Breast epithelium (tissue), 4 donors: Measurements from ENCODE around the gene SPON1. TPM values are rescaled to one million over a fixed set of nuclear protein-coding genes. Genes with fewer than 3 reads are reported as not detected.

Source experiments
- DNase-seq, 2 donors: peaks; one replicate each; pipeline ENCODE4 v3.0.0-alpha.2; 2019; ENCODE audit warnings: low spot score in 2 of 2
- H3K27ac ChIP-seq, 2 donors: fragments of 200-600 bp; sonication (generic) in 1 of 2; one replicate each; pipeline ENCODE4 v1.5.1; 2016 to 2019; ENCODE audit warnings: mild to moderate bottlenecking in 1 of 2
- H3K27me3 ChIP-seq, 2 donors: fragments of 200-600 bp; sonication (generic) in 1 of 2; one replicate each; pipeline versions ENCODE4 v1.5.1 to v1.6.0; 2017 to 2019; ENCODE audit warnings: control low read depth in 1 of 2, mild to moderate bottlenecking in 1 of 2
- H3K36me3 ChIP-seq: fragments of 200-600 bp; one replicate; pipeline ENCODE4 v1.5.1; 2019
- H3K4me1 ChIP-seq, 2 donors: fragments of 200-600 bp; sonication (generic); one replicate each; pipeline ENCODE4 v1.5.1; 2016 to 2019; ENCODE audit warnings: control low read depth in 1 of 2
- H3K4me3 ChIP-seq, 3 donors: fragments of 200-600 bp; sonication (generic); 1 replicate in 2 of 3; 2 replicates in 1 of 3; pipeline ENCODE4 v1.5.1; 2016 to 2019; ENCODE audit warnings: mild to moderate bottlenecking in 3 of 3, moderate library complexity in 2 of 3
- H3K9me3 ChIP-seq, 2 donors: fragments of 200-600 bp; sonication (generic) in 1 of 2; one replicate each; pipeline ENCODE4 v1.5.1; 2016 to 2019; ENCODE audit warnings: control low read depth in 1 of 2
- CTCF ChIP-seq, 3 donors: fragments of 450-650 bp; IDR thresholded peaks; one replicate each; pipeline ENCODE4 v1.5.1; 2016 to 2017; ENCODE audit warnings: antibody characterized with exemption in 3 of 3, mild to moderate bottlenecking in 3 of 3, moderate library complexity in 3 of 3
- POLR2A ChIP-seq: fragments of 450-650 bp; IDR thresholded peaks from one replicate; pipeline ENCODE4 v1.6.1; 2016; ENCODE audit warnings: antibody characterized with exemption, mild to moderate bottlenecking, moderate library complexity
- POLR2AphosphoS5 ChIP-seq, 3 donors: sonication (generic); formaldehyde crosslinking; IDR thresholded peaks; one replicate each; pipeline ENCODE4 v1.6.1; 2017; ENCODE audit warnings: antibody characterized with exemption in 3 of 3
- intact Hi-C: fragments of 100-400 bp; cut with DNase I; formaldehyde crosslinking; loops from one replicate; pipeline ENCODE4 v1.15.1; 2023; ENCODE audit warnings: low total_unique reads
- total RNA-seq, 3 donors: library from RNA; depleted of rRNA; stranded (reverse); fragments of >200 nt; gene quantifications; one replicate each; pipeline ENCODE4 v1.1.0, GENCODE V29; 2016

The SPON1 gene
- total RNA-seq, 3 donors from 2014 or later, result 30.1 to 133 (median 34.7) TPM

- no peak overlapping the region for H3K4me3 ChIP-seq
- H3K4me1 ChIP-seq, result no peaks in the 10 kb centered on the region
- DNase-seq, result no peak
- H3K36me3 ChIP-seq, result no peaks in the 10 kb centered on the region
- H3K9me3 ChIP-seq, result no peaks in the 10 kb centered on the region
- TF ChIP-seq POLR2A (no peak), CTCF (IDR thresholded peaks at IDR 0.05) (no peak), POLR2AphosphoS5 (IDR thresholded peaks at IDR 0.05) (no peak)
- intact Hi-C loops, result no loop called here
- H3K27ac ChIP-seq, result no peak overlapping the region
- no peaks in the 10 kb centered on the region for H3K27me3 ChIP-seq
Measured at GRCh38 chr11:14118072-14118471, 155.5 kb downstream of the SPON1 start.

- no peaks in the 10 kb centered on the region for H3K9me3 ChIP-seq
- H3K4me3 ChIP-seq, result no peak overlapping the region
- no peak for DNase-seq
- no peak overlapping the region for H3K27ac ChIP-seq
- H3K4me1 ChIP-seq, result no peaks in the 10 kb centered on the region
- no peaks in the 10 kb centered on the region for H3K36me3 ChIP-seq
- no peaks in the 10 kb centered on the region for H3K27me3 ChIP-seq
- TF ChIP-seq CTCF (IDR thresholded peaks at IDR 0.05) (no peak), POLR2AphosphoS5 (IDR thresholded peaks at IDR 0.05) (no peak), POLR2A (no peak)
- intact Hi-C loops, result no loop called here
Measured at GRCh38 chr11:14119357-14119756, 156.8 kb downstream of the SPON1 start.

- H3K27ac ChIP-seq, result no peak overlapping the region
- no peak for DNase-seq
- intact Hi-C loops, result no loop called here
Measured at GRCh38 chr11:14124350-14124749, 161.8 kb downstream of the SPON1 start.

GRCh38 chr11:14124886-14125285, 162.4 kb downstream of the SPON1 start:
- no peaks in the 10 kb centered on the region for H3K4me1 ChIP-seq
- peaks cover 0 to 5% of the 10 kb centered on the region in 2 donors for H3K9me3 ChIP-seq
- H3K36me3 ChIP-seq, result no peaks in the 10 kb centered on the region
- intact Hi-C loops, result no loop called here
- H3K27me3 ChIP-seq, result no peaks in the 10 kb centered on the region
- no peak overlapping the region for H3K27ac ChIP-seq
- no peak overlapping the region for H3K4me3 ChIP-seq
- no peak for TF ChIP-seq CTCF (IDR thresholded peaks at IDR 0.05)
- TF ChIP-seq POLR2A, result no peak
- no peak for TF ChIP-seq POLR2AphosphoS5 (IDR thresholded peaks at IDR 0.05)
- DNase-seq, result peak in 1 of 2 donors; percentile 40

More at GRCh38 chr11:14124350-14124749, 161.8 kb downstream of the SPON1 start:
- H3K9me3 ChIP-seq, result peaks cover 0 to 5% of the 10 kb centered on the region in 2 donors
- H3K4me1 ChIP-seq, result no peaks in the 10 kb centered on the region
- no peak overlapping the region for H3K4me3 ChIP-seq
- no peaks in the 10 kb centered on the region for H3K27me3 ChIP-seq
- no peaks in the 10 kb centered on the region for H3K36me3 ChIP-seq
- TF ChIP-seq POLR2A (no peak), CTCF (IDR thresholded peaks at IDR 0.05) (no peak), POLR2AphosphoS5 (IDR thresholded peaks at IDR 0.05) (no peak)

DNA sequence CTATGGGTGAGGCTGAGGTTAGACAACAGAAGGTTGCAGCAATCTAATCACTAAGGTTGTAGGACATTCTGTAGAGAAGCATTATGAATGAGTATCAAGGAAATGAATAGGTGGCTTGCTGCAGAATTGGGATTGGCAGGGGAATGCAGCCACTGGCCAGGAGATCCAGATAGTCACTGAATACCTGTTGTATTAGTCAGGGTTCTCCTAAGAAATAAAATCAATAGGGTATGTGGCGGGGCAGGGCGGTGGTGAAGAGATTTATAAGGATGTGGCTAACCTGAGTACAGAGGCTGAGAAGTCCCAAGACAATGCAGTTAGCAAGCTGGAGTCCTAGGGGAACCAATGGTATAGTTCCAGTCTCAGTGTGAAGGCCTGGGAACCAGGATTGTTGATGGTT, 163.0 kb downstream of the SPON1 start:
- Histone ChIP-seq H3K36me3 (no peaks in the 10 kb centered on the region), H3K9me3 (peaks cover 0 to 5% of the 10 kb centered on the region in 2 donors), H3K4me3 (no peak overlapping the region), H3K27ac (no peak overlapping the region), H3K27me3 (no peaks in the 10 kb centered on the region), H3K4me1 (no peaks in the 10 kb centered on the region)
- DNase-seq, result no peak
- intact Hi-C loops, result no loop called here
- no peak for TF ChIP-seq POLR2A
- TF ChIP-seq CTCF (IDR thresholded peaks at IDR 0.05), result no peak
- TF ChIP-seq POLR2AphosphoS5 (IDR thresholded peaks at IDR 0.05), result no peak
